Measurements from ENCODE around the gene PPY.

DNA sequence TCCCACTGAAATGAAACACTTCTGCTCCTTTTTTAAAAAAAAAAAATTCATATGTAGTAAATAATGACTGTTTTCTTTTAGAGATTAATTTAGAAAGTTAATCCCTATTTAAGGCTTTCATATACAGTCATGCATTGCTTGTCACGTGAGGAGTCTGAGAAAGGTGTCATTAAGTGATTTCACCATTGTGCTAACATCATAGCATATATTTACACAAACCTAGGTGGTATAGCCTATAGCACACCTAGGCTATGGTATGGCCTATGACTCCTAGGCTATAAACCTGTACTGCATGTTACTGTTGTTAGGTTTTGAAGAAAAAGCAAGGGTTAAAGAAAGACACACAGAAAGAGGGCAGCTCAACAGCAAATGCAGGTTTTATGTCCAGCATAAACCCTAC lies 13.7 kb downstream of the PPY start:
- no peak for TF ChIP-seq POLR2A (IDR thresholded peaks at IDR 0.05; ENCODE audit: low read length)
- no peak for TF ChIP-seq GATA1 (IDR thresholded peaks at IDR 0.05; ENCODE audit: low read depth, low read length)

Data from erythroblast (primary cell).